Stomach (tissue), 9 donors: ENCODE results near the gene KLHL4. TPM values are rescaled to one million over a fixed set of nuclear protein-coding genes. Genes with fewer than 3 reads are reported as not detected.
A peak's percentile ranks its signal among the peaks of the same experiment; 100 is the strongest.

Experiments
- DNase-seq, 2 donors: peaks; one replicate each; pipeline versions ENCODE4 v3.0.0 to v3.0.0-alpha.2; 2013 to 2019
- H3K27ac ChIP-seq, 5 donors: fragments of 200-600 bp in 4 of 5; sonication (generic) in 4 of 5; one replicate each; pipeline ENCODE4 v1.5.1; 2013 to 2019; ENCODE audit warnings: mild to moderate bottlenecking in 1 of 5, moderate library complexity in 1 of 5
- H3K27me3 ChIP-seq, 3 donors: fragments of 200-600 bp; sonication (generic); one replicate each; pipeline ENCODE4 v1.5.1; 2017 to 2019; ENCODE audit warnings: mixed run types in 1 of 3
- H3K36me3 ChIP-seq, 4 donors: fragments of 200-600 bp; sonication (generic); 1 replicate in 3 of 4; 2 replicates in 1 of 4; pipeline ENCODE4 v1.5.1; 2016 to 2019
- H3K4me1 ChIP-seq, 4 donors: fragments of 200-600 bp; sonication (generic); one replicate each; pipeline ENCODE4 v1.5.1; 2016 to 2019
- H3K4me3 ChIP-seq, 4 donors: fragments of 200-600 bp; sonication (generic) in 3 of 4; one replicate each; pipeline ENCODE4 v1.5.1; 2016 to 2019; ENCODE audit warnings: mild to moderate bottlenecking in 1 of 4
- H3K9me3 ChIP-seq, 4 donors: fragments of 200-600 bp; sonication (generic); one replicate each; pipeline ENCODE4 v1.5.1; 2016 to 2019
- EP300 ChIP-seq: sonication (generic); formaldehyde crosslinking; IDR thresholded peaks from one replicate; pipeline ENCODE4 v1.6.1; 2017; ENCODE audit warnings: antibody characterized with exemption
- POLR2A ChIP-seq, 4 donors: fragments of 450-650 bp; IDR thresholded peaks; one replicate each; pipeline ENCODE4 v1.6.1; 2016; ENCODE audit warnings: antibody characterized with exemption in 4 of 4, control low read depth in 2 of 4, mild to moderate bottlenecking in 1 of 4, moderate library complexity in 1 of 4
- POLR2AphosphoS5 ChIP-seq, 3 donors: sonication (generic); formaldehyde crosslinking; IDR thresholded peaks; one replicate each; pipeline ENCODE4 v1.6.1; 2016; ENCODE audit warnings: antibody characterized with exemption in 3 of 3
- WGBS, 5 donors: extraction: QIAGEN DNeasy Blood & Tissue Kit in 3 of 5; methylation state at CpG; one replicate each; pipeline versions ENCODE4 v1.1.5 to v1.1.7; 2013 to 2018; 5-methylcytosine and 5-hydroxymethylcytosine counted together
- intact Hi-C: fragments of 100-400 bp; cut with DNase I; formaldehyde crosslinking; loops from one replicate; pipeline ENCODE4 v1.15.1; 2023; ENCODE audit warnings: low total_unique reads
- polyA plus RNA-seq, 3 donors: library from polyadenylated mRNA; stranded (reverse); fragments of 200-250 nt; gene quantifications; one replicate each; pipeline ENCODE4 v1.2.3, GENCODE V29; 2013
- total RNA-seq, 5 donors: library from RNA; depleted of rRNA; stranded (reverse); fragments of >200 nt; gene quantifications; one replicate each; pipeline versions ENCODE4 v1.1.0 to v1.2.3, GENCODE V29; 2014 to 2016
- TF ChIP-seq, protein P1 (sequence below), 7 experiments: fragments of 450-650 bp in 4 of 7; fragments of 200-600 bp in 3 of 7; sonication (generic) in 3 of 7; IDR thresholded peaks; one replicate each; pipeline ENCODE4 v1.5.1; 2016 to 2019; ENCODE audit warnings: antibody characterized with exemption in 7 of 7, control low read depth in 2 of 7, mild to moderate bottlenecking in 1 of 7
- donor health status: healthy with polysubstance abuse.
- donor health status: Bipolar disorder and iron deficiency.
- donor health status: healthy.

KLHL4 gene
- total and polyA plus RNA-seq, 8 donors, result 0.12 to 3.1 (median 0.29) TPM; not detected in 3

DNA sequence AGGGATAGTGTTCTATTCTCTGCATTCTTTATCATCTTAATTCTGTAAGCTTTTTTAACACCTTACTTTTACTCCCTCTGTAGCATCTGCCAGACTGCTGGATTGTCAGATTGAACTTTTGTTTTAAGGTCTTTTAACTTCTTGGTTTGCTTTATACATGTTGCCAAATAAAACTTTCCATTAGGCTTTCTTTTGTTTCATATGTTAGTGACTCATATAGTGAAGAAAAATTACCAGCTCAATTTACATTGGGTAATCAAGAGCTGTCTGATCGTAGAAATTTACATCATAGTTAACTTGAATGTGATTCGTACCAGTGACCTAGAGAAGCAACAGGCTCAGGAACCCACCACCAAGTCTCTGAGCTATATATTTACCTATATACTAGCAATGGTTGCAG lies 28.5 kb upstream of the KLHL4 start:
- Histone ChIP-seq H3K4me1 (no peaks in the 10 kb centered on the region), H3K36me3 (no peaks in the 10 kb centered on the region)
- 65 to 82% (median 71%) methylated on average over 2 of the region's 2 CpGs for WGBS, 5 donors

GRCh38 chrX:87515836-87516235 lies 1.8 kb upstream of the KLHL4 start:
- WGBS, 5 donors, result 67 to 89% (median 76%) methylated on average over 1 of the region's 1 CpG

More for the DNA sequence above, 28.5 kb upstream of the KLHL4 start:
- TF ChIP-seq EP300, result no peak
- no peak for TF ChIP-seq POLR2AphosphoS5 (IDR thresholded peaks at IDR 0.05)
- TF ChIP-seq, protein P1, sequence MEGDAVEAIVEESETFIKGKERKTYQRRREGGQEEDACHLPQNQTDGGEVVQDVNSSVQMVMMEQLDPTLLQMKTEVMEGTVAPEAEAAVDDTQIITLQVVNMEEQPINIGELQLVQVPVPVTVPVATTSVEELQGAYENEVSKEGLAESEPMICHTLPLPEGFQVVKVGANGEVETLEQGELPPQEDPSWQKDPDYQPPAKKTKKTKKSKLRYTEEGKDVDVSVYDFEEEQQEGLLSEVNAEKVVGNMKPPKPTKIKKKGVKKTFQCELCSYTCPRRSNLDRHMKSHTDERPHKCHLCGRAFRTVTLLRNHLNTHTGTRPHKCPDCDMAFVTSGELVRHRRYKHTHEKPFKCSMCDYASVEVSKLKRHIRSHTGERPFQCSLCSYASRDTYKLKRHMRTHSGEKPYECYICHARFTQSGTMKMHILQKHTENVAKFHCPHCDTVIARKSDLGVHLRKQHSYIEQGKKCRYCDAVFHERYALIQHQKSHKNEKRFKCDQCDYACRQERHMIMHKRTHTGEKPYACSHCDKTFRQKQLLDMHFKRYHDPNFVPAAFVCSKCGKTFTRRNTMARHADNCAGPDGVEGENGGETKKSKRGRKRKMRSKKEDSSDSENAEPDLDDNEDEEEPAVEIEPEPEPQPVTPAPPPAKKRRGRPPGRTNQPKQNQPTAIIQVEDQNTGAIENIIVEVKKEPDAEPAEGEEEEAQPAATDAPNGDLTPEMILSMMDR (IDR thresholded peaks at IDR 0.05), result no peak
- TF ChIP-seq POLR2A (IDR thresholded peaks at IDR 0.05), result no peak
- no peak overlapping the region for H3K4me3 ChIP-seq
- DNase-seq, result no peak
- no peak overlapping the region for H3K27ac ChIP-seq
- no peaks in the 10 kb centered on the region for H3K27me3 ChIP-seq
- intact Hi-C loops, result no loop called here
- no peaks in the 10 kb centered on the region for H3K9me3 ChIP-seq

DNA sequence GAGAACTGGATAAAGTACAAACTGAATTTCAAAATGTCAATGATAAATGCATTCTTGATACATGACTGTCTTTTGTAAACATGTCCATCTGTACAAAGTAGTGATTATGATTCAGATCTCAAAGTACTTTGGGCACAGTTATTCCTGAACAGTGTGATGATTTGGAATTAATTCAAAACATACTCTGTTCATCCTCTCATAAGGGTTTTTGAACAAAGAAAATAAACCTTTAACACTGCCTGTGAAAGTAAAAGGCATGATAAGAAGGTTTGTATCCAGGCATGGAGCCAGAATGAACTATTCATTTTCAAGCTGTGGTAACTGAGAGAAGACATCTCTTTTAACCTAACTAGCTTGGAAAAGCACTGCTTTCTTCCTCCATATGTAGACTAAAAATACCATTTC lies 883 bp upstream of the KLHL4 start:
- intact Hi-C loops, result no loop called here
- no peaks in the 10 kb centered on the region for H3K4me1 ChIP-seq
- peak in 1 of 2 donors; percentile 8 for DNase-seq
- no peak overlapping the region for H3K4me3 ChIP-seq
- H3K27me3 ChIP-seq, result no peaks in the 10 kb centered on the region
- H3K27ac ChIP-seq, result no peak overlapping the region
- no peaks in the 10 kb centered on the region for H3K36me3 ChIP-seq
- no peaks in the 10 kb centered on the region for H3K9me3 ChIP-seq
- TF ChIP-seq POLR2A (IDR thresholded peaks at IDR 0.05), result no peak
- TF ChIP-seq, protein P1 (IDR thresholded peaks at IDR 0.05), result no peak
- TF ChIP-seq EP300, result no peak
- no peak for TF ChIP-seq POLR2AphosphoS5 (IDR thresholded peaks at IDR 0.05)

More at GRCh38 chrX:87515836-87516235, 1.8 kb upstream of the KLHL4 start:
- Histone ChIP-seq H3K4me3 (no peak overlapping the region), H3K9me3 (no peaks in the 10 kb centered on the region), H3K4me1 (no peaks in the 10 kb centered on the region), H3K27ac (no peak overlapping the region), H3K36me3 (no peaks in the 10 kb centered on the region), H3K27me3 (no peaks in the 10 kb centered on the region)
- peak in 1 of 2 donors; percentile 3 for DNase-seq
- intact Hi-C loops, result no loop called here
- TF ChIP-seq, protein P1 (IDR thresholded peaks at IDR 0.05), result no peak
- TF ChIP-seq POLR2AphosphoS5 (IDR thresholded peaks at IDR 0.05) (no peak), POLR2A (IDR thresholded peaks at IDR 0.05) (no peak)

- TF ChIP-seq EP300, result no peak
- TF ChIP-seq, protein P1 (IDR thresholded peaks at IDR 0.05), result no peak
- TF ChIP-seq POLR2AphosphoS5 (IDR thresholded peaks at IDR 0.05), result no peak
- no peak for TF ChIP-seq POLR2A (IDR thresholded peaks at IDR 0.05)
- H3K4me1 ChIP-seq, result no peaks in the 10 kb centered on the region
- 8 to 35% (median 13%) methylated on average over 6 of the region's 6 CpGs for WGBS, 5 donors
- no peaks in the 10 kb centered on the region for H3K27me3 ChIP-seq
- DNase-seq, result peak in 1 of 2 donors; percentile 4
- no peaks in the 10 kb centered on the region for H3K36me3 ChIP-seq
- H3K9me3 ChIP-seq, result no peaks in the 10 kb centered on the region
- H3K27ac ChIP-seq, result peak overlapping the region in 1 of 5 donors; percentile 55
- peak overlapping the region in 2 of 4 donors; percentile 25 to 27 for H3K4me3 ChIP-seq
- intact Hi-C loops, result no loop called here
These were observed 902 bp downstream of the KLHL4 start for GRCh38 chrX:87518504-87518903.
